ENCODE data around the gene PPP1R26. TPM values are rescaled to one million over a fixed set of nuclear protein-coding genes. Genes with fewer than 3 reads are reported as not detected.

Gene PPP1R26
- polyA plus RNA-seq, 6 donors from 2014 or later, result 0.27 to 0.47 (median 0.37) TPM; not detected in 3

- Mint-ChIP-seq H3K4me3 (peak overlapping the region; percentile 83 to 97 (median 90)), H3K36me3 (peaks cover 0 to 2% of the 10 kb centered on the region in 2 donors), H3K4me1 (peaks cover 16 to 43% (median 26%) of the 10 kb centered on the region in 3 donors), H3K27me3 (peaks cover 0 to 18% (median 0%) of the 10 kb centered on the region in 3 donors), H3K9me3 (no peaks in the 10 kb centered on the region), H3K27ac (peak overlapping the region in 3 of 6 donors; percentile 6 to 82 (median 66))
- DNase-seq, result peak; percentile 83
- peak; percentile 64 to 72 for ATAC-seq (ENCODE audit: low read depth in 2 of 2)
These were observed 19.9 kb downstream of the PPP1R26 start for GRCh38 chr9:135499326-135500070.

GRCh38 chr9:135500071-135500524 lies 20.5 kb downstream of the PPP1R26 start:
- ATAC-seq (ENCODE audit: low read depth in 2 of 2) (peak; percentile 9 to 13), DNase-seq (no peak)
- Mint-ChIP-seq H3K4me1 (peaks cover 19 to 49% (median 29%) of the 10 kb centered on the region in 3 donors), H3K9me3 (no peaks in the 10 kb centered on the region), H3K36me3 (peaks cover 0 to 8% of the 10 kb centered on the region in 2 donors), H3K4me3 (peak overlapping the region; percentile 86 to 97 (median 94)), H3K27me3 (peaks cover 0 to 12% (median 0%) of the 10 kb centered on the region in 3 donors), H3K27ac (peak overlapping the region in 2 of 6 donors; percentile 87 to 88)

GRCh38 chr9:135500525-135501260 lies 21.1 kb downstream of the PPP1R26 start, which contains the start of gene MRPS2:
TSS of gene MRPS2 (plus strand) at chr9:135500682. CDS start at chr9:135500711, 29 bp downstream.
- Mint-ChIP-seq H3K4me3 (peak within 1 kb of the TSS; percentile 86 to 97 (median 94)), H3K36me3 (peaks cover 0 to 11% of the 10 kb centered on the region in 2 donors), H3K9me3 (no peaks in the 10 kb centered on the region), H3K4me1 (peaks cover 19 to 51% (median 29%) of the 10 kb centered on the region in 3 donors), H3K27me3 (peaks cover 0 to 11% (median 0%) of the 10 kb centered on the region in 3 donors), H3K27ac (peak within 1 kb of the TSS in 5 of 6 donors; percentile 70 to 94 (median 88))
- DNase-seq (peak; percentile 86), ATAC-seq (ENCODE audit: low read depth in 2 of 2) (peak; percentile 91 to 94)

GRCh38 chr9:135501261-135502167 lies 21.9 kb downstream of the PPP1R26 start:
- no peak for DNase-seq

GRCh38 chr9:135502168-135502872 lies 22.7 kb downstream of the PPP1R26 start:
- no peak for ATAC-seq (ENCODE audit: low read depth in 2 of 2)
- H3K27ac Mint-ChIP-seq, result peak overlapping the region in 3 of 6 donors; percentile 20 to 95 (median 67)
- H3K4me3 Mint-ChIP-seq, result peak overlapping the region; percentile 83 to 97 (median 94)

More at GRCh38 chr9:135501261-135502167, 21.9 kb downstream of the PPP1R26 start:
- no peak for ATAC-seq (ENCODE audit: low read depth in 2 of 2)
- Mint-ChIP-seq H3K36me3 (peaks cover 0 to 11% of the 10 kb centered on the region in 2 donors), H3K27me3 (peaks cover 0 to 11% (median 0%) of the 10 kb centered on the region in 3 donors), H3K9me3 (no peaks in the 10 kb centered on the region), H3K4me3 (peak overlapping the region; percentile 83 to 97 (median 94)), H3K4me1 (peaks cover 19 to 51% (median 29%) of the 10 kb centered on the region in 3 donors), H3K27ac (peak overlapping the region in 5 of 6 donors; percentile 47 to 95 (median 80))

GRCh38 chr9:135502873-135503321 lies 23.3 kb downstream of the PPP1R26 start:
- ATAC-seq (ENCODE audit: low read depth in 2 of 2), result no peak
- H3K4me3 Mint-ChIP-seq, result peak overlapping the region in 4 of 8 donors; percentile 31 to 96 (median 74)

More at GRCh38 chr9:135502168-135502872, 22.7 kb downstream of the PPP1R26 start:
- peaks cover 0 to 15% (median 0%) of the 10 kb centered on the region in 3 donors for H3K27me3 Mint-ChIP-seq
- DNase-seq, result no peak
- H3K36me3 Mint-ChIP-seq, result peaks cover 0 to 11% of the 10 kb centered on the region in 2 donors
- peaks cover 0 to 2% (median 0%) of the 10 kb centered on the region in 7 donors for H3K9me3 Mint-ChIP-seq
- peaks cover 19 to 51% (median 29%) of the 10 kb centered on the region in 3 donors for H3K4me1 Mint-ChIP-seq

GRCh38 chr9:135503371-135504261 lies 24.0 kb downstream of the PPP1R26 start:
- Mint-ChIP-seq H3K4me1 (peaks cover 19 to 51% (median 29%) of the 10 kb centered on the region in 3 donors), H3K9me3 (peaks cover 1 to 8% (median 6%) of the 10 kb centered on the region in 7 donors), H3K27ac (no peak overlapping the region), H3K36me3 (peaks cover under 1 to 20% of the 10 kb centered on the region in 2 donors), H3K4me3 (peak overlapping the region in 5 of 8 donors; percentile 31 to 96 (median 66)), H3K27me3 (peaks cover 0 to 6% (median 0%) of the 10 kb centered on the region in 3 donors)
- DNase-seq (no peak), ATAC-seq (ENCODE audit: low read depth in 2 of 2) (no peak)

More at GRCh38 chr9:135502873-135503321, 23.3 kb downstream of the PPP1R26 start:
- Mint-ChIP-seq H3K36me3 (peaks cover 0 to 13% of the 10 kb centered on the region in 2 donors), H3K9me3 (peaks cover 0 to 4% (median under 1%) of the 10 kb centered on the region in 7 donors), H3K4me1 (peaks cover 19 to 51% (median 29%) of the 10 kb centered on the region in 3 donors), H3K27me3 (peaks cover 0 to 13% (median 0%) of the 10 kb centered on the region in 3 donors), H3K27ac (no peak overlapping the region)
- DNase-seq, result no peak

GRCh38 chr9:135504262-135505243 lies 25.0 kb downstream of the PPP1R26 start:
- Mint-ChIP-seq H3K9me3 (peaks cover 10 to 18% (median 12%) of the 10 kb centered on the region in 7 donors), H3K4me1 (peaks cover 18 to 44% (median 23%) of the 10 kb centered on the region in 3 donors), H3K27ac (no peak overlapping the region), H3K27me3 (peaks cover 0 to 11% (median 0%) of the 10 kb centered on the region in 3 donors), H3K4me3 (peak overlapping the region in 3 of 8 donors; percentile 56 to 88 (median 57)), H3K36me3 (peaks cover 9 to 29% of the 10 kb centered on the region in 2 donors)
- ATAC-seq (ENCODE audit: low read depth in 2 of 2), result no peak
- peak; percentile 26 for DNase-seq

- Mint-ChIP-seq H3K27me3 (peaks cover 0 to 11% (median 0%) of the 10 kb centered on the region in 3 donors), H3K4me1 (peaks cover 16 to 39% (median 21%) of the 10 kb centered on the region in 3 donors), H3K27ac (no peak overlapping the region), H3K4me3 (peak overlapping the region in 1 of 8 donors; percentile 15), H3K36me3 (peaks cover 10 to 30% of the 10 kb centered on the region in 2 donors), H3K9me3 (peaks cover 10 to 25% (median 13%) of the 10 kb centered on the region in 7 donors)
- no peak for DNase-seq
- no peak for ATAC-seq (ENCODE audit: low read depth in 2 of 2)
These were observed 26.0 kb downstream of the PPP1R26 start for GRCh38 chr9:135505406-135506187.

Data from naive B cell (primary cell).